GM18861 (cell line): ENCODE results near the gene TMPRSS6.

Experiments used
- ATAC-seq: cut with Tn5 transposase; IDR thresholded peaks from one replicate; pipeline ENCODE4 v1.9.1; 2021; ENCODE audit not compliant: unreplicated experiment

The TMPRSS6 gene

GRCh38 chr22:37069719-37070118, 39.8 kb downstream of the TMPRSS6 start:
- ATAC-seq: no peak

GRCh38 chr22:37069319-37069718, 40.2 kb downstream of the TMPRSS6 start:
- ATAC-seq: no peak

- no peak for ATAC-seq
Measured at GRCh38 chr22:37068859-37069258, 40.7 kb downstream of the TMPRSS6 start.

GRCh38 chr22:37067428-37067827, 42.1 kb downstream of the TMPRSS6 start:
- ATAC-seq: no peak

- no peak for ATAC-seq
Measured at GRCh38 chr22:37065961-37066360, 43.6 kb downstream of the TMPRSS6 start.

GRCh38 chr22:37065180-37065579, 44.3 kb downstream of the TMPRSS6 start:
- no peak for ATAC-seq

GRCh38 chr22:37064553-37064952, 45.0 kb downstream of the TMPRSS6 start:
- no peak for ATAC-seq

- no peak for ATAC-seq
Measured at GRCh38 chr22:37063431-37064420, 45.8 kb downstream of the TMPRSS6 start.

- no peak for ATAC-seq
Measured at GRCh38 chr22:37062702-37063381, 46.7 kb downstream of the TMPRSS6 start.

- ATAC-seq: no peak
Measured at GRCh38 chr22:37062376-37062675, 47.2 kb downstream of the TMPRSS6 start.

- ATAC-seq: no peak
Measured at GRCh38 chr22:37061611-37062375, 47.7 kb downstream of the TMPRSS6 start.

GRCh38 chr22:37060801-37061610, 48.5 kb downstream of the TMPRSS6 start:
- ATAC-seq: no peak

- ATAC-seq: no peak
Measured at GRCh38 chr22:37059876-37060449, 49.5 kb downstream of the TMPRSS6 start.

- ATAC-seq: no peak
Measured at GRCh38 chr22:37058917-37059701, 50.4 kb downstream of the TMPRSS6 start.

GRCh38 chr22:37057796-37058510, 51.6 kb downstream of the TMPRSS6 start:
- no peak for ATAC-seq

- no peak for ATAC-seq
Measured at GRCh38 chr22:37057226-37057625, 52.3 kb downstream of the TMPRSS6 start.

- ATAC-seq: no peak
Measured at GRCh38 chr22:37056246-37056645, 53.3 kb downstream of the TMPRSS6 start.

GRCh38 chr22:37054600-37055365, 54.7 kb downstream of the TMPRSS6 start:
- no peak for ATAC-seq
